Heart left ventricle (tissue), 13 donors: ENCODE data around the gene PALLD.

Experiments used
- CTCF ChIP-seq, 12 donors: fragments of 200-600 bp; sonication (generic) in 4 of 12; IDR thresholded peaks; one replicate each; pipeline versions ENCODE4 v1.5.0 to v1.8.0; 2018 to 2022; ENCODE audit warnings: antibody characterized with exemption in 12 of 12, mild to moderate bottlenecking in 5 of 12
- POLR2A ChIP-seq, 2 donors: fragments of 450-650 bp; IDR thresholded peaks; one replicate each; pipeline ENCODE4 v1.6.1; 2017; ENCODE audit warnings: antibody characterized with exemption in 2 of 2, mild to moderate bottlenecking in 2 of 2, moderate library complexity in 2 of 2
- donor health status: ischemic (EF 13 %, LVEDD 7.1; RV severe dilation, severe dysfunction).
- donor health status: DM: no; HTN: yes; CAD: no.
- donor health status: DM: no; HTN: no; CAD: no.
- donor health status: ischemic (EF 25% LVEDD 6.9; RV normal size, moderate dysfunction).
- donor health status: ischemic (EF 25% LVEDD 5.7; RV mildly dilated, moderate dysfunction).
- donor health status: ischemic (EF 35%, LVEDD 5.7; RV mildly dilated, moderate dysfunction).
- donor health status: nonischemic (EF 11% LVEDD 7.7; RV severe dilation, severe dysfunction).
- donor health status: DM: yes; HTN: yes; CAD: no.
- donor health status: PGD.
- donor health status: ischemic (EF 29% LVEDD 5.4; RV normal size, mild dysfunction).
- donor health status: nonischemic (EF 23%, LVEDD 6.1; RV moderate dilation, normal function).

GRCh38 chr4:168679819-168680218 lies 183.0 kb downstream of the PALLD start:
- no peak for TF ChIP-seq POLR2A (IDR thresholded peaks at IDR 0.05)
- no peak for TF ChIP-seq CTCF (IDR thresholded peaks at IDR 0.05)
